Effector CD4-positive, alpha-beta T cell (primary cell): ENCODE measurements around the gene P3H2.

ENCODE experiments used
- DNase-seq: peaks from one replicate; pipeline ENCODE4 v3.0.0-alpha.2; 2020

Gene P3H2

DNA sequence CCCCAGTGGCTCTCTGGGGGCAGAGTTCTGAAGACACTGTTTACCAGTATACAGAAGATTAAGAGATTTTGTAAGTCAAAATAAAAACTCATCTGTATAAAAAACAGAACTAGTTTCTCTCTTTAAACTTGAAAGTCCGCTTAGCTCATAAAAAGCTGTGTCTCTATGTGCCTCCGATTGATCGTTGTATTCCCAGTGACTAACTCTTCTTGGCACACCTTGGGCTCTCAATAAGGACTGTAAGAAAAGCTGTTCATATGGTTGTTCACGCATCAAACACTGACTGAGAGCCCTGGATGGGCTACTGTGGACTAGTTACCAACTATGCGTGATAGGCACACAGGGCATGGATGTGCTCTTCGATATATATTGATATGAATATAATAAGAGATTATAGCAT, 107.9 kb downstream of the P3H2 start:
- no peak for DNase-seq

DNA sequence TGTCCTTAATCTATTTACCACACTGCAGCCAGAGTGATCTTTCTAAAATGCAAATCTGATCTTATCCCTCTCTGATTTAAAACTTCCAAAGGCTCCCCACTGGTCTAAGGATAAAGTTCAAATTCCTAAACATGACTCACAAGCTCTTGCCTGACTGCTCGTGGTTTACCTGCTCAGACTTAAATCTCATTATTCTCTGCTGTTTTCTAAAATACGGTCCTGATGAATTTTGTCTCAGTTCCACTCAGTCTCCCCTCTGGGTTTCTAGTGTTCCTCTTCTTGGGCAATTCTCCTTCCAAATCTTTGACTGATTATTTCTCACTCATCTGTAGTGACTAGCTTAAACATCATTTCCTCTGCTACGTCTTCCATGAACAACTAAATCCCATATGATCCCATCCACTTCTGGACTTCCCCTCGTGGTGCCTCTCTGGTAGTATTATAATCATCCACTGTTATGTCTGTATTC, 108.3 kb downstream of the P3H2 start:
- no peak for DNase-seq

DNA sequence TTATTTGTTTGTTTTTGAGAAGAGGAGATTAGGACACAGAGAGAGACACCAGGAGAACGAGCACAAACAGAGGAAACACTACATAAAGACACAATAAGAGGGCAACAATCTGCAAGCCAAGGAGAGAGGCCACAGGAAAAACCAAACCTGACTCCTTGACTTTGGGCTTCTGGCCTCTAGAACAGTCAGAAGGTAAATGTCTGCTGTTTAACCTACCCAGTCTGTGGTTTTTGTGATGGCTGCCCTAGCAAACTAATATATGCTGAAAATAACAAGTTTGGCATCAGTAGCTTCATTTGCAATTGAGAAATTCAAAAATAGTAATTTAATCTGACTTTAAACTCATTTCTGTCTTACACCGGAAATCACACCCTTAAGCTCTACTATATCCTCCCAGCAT, 110.2 kb downstream of the P3H2 start:
- no peak for DNase-seq

DNA sequence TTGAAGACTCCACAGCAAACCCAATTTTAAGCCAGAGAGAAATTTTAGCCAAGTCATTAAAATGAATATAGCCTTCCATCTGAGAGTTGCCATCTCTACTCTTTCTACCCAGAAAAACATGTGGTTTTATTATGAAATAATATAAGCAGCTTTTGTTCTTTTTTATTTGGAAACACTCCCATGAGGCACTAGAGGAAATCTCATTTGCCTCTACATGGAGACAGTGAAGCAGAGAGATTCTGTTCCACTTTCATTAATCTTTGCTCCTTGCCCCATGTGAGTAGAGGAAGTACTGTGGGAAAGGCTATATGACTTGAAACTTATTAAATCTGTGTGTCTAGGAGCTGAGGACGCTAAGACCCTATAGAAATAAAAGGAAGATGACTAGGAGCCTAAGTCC, 111.1 kb downstream of the P3H2 start:
- no peak for DNase-seq

DNA sequence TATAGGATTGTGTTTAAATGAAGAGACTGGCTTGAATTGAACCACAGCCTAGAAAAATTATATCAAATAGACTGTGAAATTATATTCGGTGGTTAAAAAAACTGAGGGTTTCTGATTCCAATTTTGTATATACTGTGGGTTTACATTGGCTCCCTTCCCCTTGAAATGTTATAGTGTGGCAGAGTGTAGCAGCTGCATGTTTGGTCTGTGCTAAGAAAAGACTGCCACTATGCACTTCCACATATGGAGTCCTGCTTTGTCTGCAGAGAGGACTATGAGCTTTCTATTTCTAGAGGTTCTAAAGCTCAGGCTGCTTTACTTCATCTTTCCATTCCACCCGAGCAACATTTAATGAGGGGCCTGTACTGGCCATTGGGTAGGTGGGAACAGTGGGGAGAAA, 112.3 kb downstream of the P3H2 start:
- DNase-seq, result no peak

DNA sequence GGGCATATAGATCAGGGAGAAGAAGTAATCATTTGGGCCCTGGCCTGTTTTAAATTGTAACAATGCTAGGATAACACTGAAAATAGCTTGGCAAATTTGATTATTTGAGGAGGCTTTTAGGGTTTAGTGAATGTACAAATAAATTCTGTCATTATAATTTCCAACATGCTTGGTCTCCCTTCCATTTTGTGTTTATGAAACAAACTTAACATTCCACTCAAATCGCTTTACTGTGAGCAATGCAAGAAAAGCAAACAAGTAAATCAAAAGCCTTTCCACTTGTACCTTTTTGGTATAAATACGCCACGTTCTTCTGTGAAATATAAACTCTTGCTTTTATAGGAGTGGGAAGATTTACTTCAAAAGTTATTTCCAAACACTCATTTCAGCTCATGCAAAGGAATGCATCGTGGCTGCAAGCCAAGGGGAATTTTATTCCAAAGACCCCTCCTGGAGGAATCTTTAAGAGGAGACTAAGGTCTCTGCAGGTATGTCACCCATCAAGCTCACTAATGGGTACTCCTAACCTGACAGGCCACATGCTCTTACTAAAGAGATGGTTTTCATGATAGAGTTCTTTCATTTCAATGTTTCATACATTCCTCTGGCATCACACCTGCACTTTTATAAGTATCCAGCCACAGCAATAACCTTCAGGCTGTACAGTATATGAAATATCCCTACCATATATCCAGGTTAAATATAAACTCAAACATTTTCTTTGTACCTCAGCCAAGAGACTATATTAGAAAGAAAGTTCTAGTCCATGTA, 115.2 kb downstream of the P3H2 start:
- no peak for DNase-seq

DNA sequence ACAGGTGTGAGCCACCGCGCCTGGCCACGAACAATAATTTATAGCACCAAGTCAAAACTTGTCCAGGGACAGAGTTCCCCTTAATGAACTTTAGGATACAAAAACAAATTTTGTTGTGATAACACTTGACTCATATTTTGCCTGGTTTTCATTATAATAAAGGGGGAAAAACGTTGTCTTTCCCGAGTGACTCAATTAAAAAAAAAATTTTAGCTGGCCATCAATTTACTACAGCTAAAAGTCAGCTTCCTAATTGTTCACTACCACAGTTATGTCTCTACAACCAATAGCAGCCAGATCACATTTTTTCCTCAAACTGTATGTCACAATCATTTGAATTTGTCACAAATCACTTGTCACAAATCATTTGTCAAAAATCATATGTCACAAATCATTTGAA, 116.0 kb downstream of the P3H2 start:
- DNase-seq, result no peak

DNA sequence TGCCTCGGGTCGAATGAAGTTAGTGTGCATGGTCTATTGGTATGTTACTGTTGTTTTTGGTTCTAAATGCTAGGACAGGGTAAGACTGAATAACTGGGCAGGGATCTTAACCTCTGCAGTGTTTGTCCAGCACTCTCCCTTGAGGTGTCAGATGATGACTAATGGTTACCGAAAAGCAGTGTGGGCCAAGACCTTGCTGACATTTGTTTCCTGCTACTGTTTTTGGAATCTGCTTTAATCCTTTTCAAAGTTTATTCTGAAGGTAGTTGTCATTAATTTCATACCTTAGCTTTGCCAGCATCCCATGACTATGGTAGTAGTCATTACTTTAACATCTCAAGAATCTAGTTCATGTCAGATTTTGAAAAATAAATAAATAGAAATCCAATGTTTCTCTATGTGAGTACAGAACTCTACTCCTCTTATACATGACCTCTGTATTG, 117.0 kb downstream of the P3H2 start:
- DNase-seq, result no peak

DNA sequence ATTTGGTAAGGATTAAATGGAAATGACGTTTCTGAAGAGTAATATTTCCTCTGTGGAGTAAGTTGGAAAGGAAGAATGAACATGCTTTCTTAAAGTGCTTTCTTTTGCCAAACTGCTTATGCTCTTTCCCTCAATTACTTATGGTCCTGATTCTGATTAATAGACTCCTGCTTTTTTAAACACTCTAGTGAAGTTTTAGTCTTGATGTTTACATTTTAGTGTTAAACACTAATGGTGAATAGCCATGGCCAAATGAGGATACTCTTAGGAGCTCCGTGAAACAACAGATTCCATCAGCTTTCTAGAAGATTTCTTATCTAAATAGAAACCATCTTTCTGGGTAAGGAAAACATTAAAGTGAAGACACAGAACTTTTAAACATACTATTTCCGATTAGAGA, 117.6 kb downstream of the P3H2 start:
- no peak for DNase-seq

DNA sequence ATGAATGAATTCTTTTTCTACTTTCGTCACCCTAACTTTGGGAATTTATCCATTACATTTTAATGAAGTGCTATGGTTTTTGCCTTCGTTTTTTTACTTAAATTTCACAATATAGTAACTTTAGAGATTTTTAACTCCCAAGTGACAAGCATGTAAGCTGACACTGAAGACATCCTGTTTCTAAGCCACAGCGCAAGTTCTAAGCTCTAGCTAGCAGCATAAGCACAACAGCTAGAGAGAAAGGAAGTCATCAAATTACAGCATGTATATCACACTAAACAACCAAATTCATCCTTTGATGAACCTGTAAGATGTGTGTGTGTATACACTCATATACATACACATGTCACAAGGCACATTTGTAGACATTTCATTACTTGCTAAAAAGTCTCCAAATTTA, 119.3 kb downstream of the P3H2 start:
- no peak for DNase-seq

DNA sequence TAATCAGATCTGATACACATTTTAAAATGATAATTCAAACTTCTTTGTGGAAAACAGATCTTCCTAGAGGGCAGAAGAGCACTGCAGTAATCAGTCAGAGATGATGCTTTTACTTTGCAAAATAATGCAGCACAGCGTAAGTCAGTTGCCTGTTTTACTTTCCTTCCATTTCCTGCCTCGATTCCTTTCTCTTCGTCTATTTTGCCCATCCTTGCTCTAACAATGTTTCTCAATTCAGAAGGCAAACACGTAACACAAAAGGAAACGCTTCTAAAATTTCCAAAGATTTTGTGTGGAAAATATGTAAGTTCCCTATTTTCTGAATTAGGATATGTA, 119.9 kb downstream of the P3H2 start:
- DNase-seq, result no peak

DNA sequence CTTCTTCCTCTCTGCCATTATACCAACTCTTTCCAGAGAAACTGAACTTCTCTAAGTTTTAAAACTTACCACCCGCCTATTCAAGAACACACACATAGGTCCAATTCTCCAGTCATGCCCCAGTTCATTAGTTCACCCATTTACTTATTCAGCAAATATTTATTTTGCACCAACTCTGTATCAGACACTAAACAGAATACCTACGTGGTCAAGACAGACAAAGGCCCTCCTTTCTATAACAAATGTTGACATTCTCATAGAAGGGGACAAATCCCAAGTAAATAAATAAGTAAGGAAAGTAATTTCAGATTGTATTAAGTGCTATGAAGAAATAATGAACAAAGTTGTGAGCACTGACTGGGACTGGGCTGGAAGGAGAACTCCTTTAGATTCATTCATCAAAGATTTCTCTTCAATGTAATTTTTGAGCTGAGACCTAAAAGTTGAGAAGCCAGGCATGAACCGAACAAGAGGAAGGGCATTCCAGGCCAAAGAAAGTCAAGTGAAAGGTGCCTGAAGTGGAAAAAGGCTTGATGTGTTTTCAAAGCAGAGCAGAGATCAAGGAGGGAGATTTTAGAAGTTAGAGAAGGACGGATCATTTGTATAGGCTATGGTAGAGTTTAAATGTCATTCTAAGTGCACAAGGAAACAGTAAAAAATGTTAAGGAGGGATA, 120.4 kb downstream of the P3H2 start:
- no peak for DNase-seq

DNA sequence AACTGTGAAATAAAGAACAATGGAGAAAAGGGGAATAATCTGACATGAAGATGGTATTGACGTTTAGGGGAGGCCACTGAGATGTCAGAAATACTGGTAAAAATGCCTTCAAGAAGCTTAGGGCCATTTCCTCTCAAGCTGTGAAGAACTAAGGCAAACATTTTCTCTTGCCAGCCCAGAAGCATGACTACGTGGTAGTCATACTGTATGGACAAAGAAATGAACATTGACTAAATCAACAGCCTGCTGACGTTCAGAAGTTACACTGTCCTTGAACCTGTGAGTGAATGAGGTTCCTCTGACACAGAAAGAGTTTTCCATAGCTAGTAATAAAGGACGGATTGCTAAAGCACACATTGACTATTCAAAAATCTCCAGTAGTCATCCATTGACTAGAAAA, 121.0 kb downstream of the P3H2 start:
- DNase-seq, result no peak

DNA sequence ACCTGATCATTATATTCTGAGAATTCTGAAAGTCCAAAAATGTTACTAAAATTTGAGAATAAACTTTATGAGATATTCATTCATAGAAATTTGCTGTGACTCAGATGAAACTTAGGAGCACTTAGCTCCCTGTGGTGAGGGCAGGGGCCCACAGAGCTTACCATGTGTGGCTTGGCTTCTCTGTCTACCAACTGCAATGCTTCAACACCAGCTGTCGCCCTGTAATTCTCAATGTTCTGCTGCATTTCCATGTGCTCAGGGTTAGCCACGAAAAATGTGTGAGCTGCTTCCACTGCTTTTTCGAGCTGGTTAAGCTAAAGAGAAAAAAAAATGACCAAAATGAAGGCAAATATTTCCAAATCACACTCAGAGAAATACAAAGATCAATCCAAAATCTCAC, 125.6 kb downstream of the P3H2 start:
- no peak for DNase-seq

DNA sequence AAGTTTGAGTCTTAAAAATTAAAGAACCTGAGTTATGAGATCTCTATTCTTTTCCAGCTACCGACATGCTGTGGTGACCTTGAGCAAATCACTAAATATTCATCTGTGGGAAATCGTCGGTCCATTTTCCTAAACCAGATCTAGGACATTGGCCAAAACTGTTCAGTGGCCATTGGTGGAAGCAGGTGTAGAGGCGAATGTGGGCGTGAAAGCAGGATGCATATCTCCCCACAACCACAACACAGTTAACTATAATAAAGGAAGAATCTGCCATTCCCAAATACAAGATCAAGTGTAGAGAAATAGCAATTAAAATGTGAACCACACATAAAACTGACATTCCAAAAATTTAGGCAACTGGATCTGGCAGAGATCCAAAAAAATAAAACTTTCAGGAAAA, 129.9 kb downstream of the P3H2 start:
- DNase-seq, result no peak

DNA sequence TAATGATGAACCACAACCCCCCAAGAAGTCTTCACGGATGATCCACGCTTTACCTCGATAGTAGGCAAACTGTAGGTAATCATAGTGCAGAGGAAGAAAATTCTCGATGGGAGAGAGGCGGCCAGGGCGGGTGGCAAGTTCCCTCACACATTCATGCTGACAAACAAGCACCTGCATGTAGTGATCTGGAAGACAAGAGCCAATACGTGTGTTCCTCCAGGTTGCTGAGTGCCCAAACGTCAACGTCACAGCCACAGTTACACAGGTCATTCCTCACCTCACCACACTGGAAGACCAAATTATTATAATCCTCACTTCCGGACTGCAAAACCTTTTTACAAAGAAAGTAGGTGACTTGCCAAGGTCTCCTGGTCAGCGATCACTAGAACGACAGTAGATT, 131.8 kb downstream of the P3H2 start:
- DNase-seq, result no peak

DNA sequence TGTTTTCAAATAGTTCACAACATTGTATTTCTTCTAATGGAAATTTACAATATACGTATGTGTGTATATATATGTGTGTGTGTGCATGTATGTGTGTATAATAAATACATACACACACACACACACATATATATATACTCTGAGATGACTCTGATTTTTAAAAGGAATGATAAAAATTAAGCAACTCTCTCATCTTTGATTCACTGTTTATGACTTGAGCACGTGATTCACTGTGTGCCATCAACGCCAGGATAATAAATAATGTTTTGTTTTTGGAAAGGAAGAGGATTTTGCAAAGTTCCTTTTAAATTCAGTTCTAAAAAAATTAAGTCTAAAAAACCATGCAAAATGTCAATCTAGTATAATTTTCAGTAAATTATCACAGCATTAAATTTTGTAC, 132.4 kb downstream of the P3H2 start:
- DNase-seq, result no peak

DNA sequence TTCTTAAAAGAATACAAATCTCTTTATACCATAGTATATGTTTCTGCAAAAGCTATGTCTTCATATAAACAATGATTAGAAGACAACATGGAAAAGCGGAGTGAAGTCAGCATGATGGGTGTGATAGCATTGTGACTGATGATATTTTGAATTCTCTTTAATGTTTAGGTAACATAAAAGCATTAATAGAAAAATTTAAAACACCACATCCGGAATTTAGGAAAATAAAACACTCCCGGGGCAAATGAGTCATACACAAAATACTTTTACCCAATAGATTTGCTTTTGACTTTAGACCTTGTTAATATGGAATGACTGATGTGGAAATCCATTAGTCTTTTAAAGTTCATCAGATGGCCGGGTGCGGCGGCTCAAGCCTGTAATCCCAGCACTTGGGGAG, 134.7 kb downstream of the P3H2 start:
- no peak for DNase-seq

DNA sequence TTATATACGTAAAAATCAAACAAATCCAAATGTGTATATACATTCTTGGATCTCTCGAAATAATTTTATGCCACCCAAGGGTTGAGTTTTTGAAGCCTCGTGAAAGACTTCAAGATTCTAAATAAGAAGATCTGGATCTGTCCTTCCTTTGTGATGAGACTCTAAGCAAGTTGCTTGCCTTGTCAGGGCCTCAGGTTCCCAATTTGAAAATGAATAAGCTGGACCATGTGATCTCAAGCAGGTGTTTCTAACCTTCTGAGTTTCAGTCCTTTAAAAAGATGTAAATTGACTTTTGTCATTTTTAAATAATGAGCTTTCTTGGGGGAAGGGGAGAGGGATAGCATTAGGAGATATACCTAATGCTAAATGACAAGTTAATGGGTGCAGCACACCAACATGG, 137.1 kb downstream of the P3H2 start:
- no peak for DNase-seq

DNA sequence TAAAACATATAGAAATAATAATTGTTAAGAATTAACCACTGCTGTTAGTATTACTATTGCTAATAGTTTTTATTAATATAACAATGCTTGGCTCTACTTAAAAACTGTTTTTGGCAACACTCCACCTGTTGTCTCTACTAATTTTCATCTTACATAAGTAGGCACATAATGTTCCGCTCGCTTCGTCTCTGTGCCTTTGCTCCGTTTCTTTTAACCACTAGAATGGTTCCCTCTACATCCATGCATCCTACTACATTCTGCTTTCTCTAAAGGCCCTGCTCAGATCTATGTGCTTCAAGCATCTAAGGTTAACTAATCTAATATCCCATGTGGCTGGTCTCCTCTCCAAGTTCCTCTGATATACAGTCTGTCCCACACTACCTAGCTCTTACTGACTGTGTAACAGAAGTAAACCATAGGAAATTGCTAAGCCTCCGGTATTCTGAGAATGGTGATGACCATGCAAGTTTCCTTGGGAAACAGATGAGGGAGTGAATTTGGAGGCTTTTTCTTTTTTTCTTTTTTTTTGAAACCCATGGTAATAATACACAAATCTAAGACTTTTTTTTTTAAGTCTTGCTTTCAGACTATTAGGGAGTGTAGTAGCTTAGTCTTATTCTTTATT, 138.3 kb downstream of the P3H2 start:
- no peak for DNase-seq

DNA sequence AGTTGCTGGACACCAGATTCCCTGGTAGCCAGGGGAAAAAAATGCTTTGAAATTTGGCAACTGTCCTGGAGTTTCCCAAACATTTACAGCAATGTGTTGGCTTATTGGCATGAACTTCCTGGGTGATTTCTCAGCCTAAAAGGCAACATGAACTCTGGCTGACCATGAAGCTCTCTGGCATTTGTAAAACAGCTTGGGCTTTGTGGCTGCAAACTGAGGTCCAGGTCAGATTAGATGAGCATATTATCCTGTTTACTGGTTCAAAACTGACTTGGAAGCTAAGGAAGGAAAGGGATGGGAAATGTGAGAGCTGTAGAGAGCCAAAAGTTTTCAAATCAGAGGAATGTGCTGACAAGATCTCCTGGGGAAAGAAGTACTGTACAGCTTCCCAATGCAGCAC, 139.0 kb downstream of the P3H2 start:
- no peak for DNase-seq

DNA sequence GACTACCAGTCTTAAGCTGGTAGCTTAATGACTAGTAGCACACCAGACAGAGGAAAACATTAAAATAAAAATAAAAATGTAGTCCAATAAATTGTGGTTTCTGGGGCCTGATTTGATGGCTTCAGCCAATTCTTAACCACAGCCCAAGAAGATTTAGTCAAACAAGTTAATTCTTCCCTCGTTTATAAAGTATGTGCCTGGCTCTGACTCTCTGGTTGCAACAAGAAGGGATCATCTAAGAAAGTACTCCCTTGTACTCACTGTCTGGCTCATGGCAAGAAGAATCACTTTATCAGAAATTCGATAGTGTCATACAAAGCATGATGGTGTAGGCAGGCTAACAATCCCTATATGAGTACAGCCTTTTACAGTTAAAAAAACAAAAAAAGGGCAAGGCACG, 141.9 kb downstream of the P3H2 start:
- DNase-seq, result no peak

DNA sequence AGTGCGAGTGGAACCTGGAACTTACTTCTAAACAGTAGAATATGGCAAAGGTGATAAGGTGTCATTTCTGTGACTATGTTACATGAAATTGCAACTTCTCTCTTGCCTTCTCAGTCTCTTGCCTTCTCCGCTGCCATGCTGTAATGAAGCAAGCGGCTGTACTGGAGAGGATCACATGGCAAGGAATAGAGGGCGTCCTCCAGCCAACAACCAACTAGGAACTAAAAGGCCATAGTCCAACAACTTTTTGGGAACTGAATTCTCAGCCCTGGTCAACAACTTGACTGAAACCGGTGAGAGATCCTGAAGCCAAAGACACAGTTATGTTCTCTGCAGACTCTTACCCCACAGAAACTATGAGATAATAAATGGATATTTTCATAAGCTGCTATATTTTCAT, 143.5 kb downstream of the P3H2 start:
- no peak for DNase-seq

DNA sequence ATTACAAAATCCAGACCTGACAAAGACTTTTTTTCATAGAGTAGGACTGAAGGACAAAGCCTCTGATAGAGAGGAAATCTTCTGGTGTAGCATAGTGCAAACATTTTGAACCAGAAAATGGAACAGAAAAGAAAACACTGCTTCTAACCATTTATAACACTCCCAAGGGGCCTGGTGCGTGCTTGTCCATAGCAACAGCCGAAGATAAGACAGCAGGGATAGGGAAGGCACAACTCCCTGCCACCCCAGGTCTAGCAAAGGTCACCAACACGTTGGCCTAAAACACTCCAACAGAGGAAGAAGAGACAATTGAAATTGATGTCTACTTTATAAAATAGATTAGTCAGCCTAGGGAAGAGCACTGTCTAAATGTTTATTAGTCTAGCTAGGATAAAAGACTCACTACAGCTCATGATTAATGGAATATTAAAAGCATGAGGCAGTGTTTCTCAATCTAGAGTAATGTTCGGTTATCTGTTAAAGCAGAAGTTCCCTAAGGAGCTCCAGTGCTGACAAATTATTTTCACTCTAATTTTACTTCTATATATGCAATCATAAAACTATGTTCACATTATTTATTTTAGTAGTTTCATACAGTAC, 145.2 kb downstream of the P3H2 start:
- DNase-seq, result no peak
